ENCODE data around the gene CHN2.
"Not testable (repeated sequence)": the region's sequence is repeated elsewhere in the genome, so short reads cannot be mapped to it uniquely, and the experiment has no call there.

The CHN2 gene

GRCh38 chr7:29256693-29257002, 62.1 kb downstream of the CHN2 start:
- no peak for DNase-seq (ENCODE audit: low read depth)

- DNase-seq (ENCODE audit: low read depth) = no peak
These were observed 64.4 kb downstream of the CHN2 start for GRCh38 chr7:29258951-29259350.

- DNase-seq (ENCODE audit: low read depth) = no peak
These were observed 67.8 kb downstream of the CHN2 start for GRCh38 chr7:29262191-29262917.

DNA sequence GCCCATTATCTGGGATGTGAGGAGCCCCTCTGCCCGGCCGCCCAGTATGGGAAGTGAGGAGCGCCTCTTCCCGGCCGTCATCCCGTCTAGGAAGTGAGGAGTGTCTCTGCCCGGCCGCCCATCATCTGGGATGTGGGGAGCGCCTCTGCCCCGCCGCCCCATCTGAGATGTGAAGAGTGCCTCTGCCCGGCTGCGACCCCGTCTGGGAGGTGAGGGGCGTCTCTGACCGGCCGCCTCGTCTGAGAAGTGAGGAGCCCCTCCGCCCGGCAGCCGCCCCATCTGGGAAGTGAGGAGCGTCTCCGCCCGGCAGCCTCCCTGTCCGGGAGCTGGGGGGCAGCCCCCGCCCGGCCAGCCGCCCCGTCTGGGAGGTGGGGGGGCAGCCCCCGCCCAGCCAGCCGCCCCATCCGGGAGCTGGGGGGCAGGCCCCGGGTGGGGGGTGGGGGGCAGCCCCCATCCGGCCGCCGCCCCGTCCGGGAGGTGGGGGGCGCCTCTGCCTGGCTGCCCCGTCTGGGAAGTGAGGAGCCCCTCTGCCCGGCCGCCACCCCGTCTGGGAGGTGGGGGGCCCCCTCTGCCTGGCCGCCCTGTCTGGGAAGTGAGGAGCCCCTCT, 69.1 kb downstream of the CHN2 start:
- not testable (repeated sequence) for DNase-seq (ENCODE audit: low read depth)

- DNase-seq (ENCODE audit: low read depth) = no peak
These were observed 70.8 kb downstream of the CHN2 start for GRCh38 chr7:29265208-29265923.

GRCh38 chr7:29269935-29270334, 75.4 kb downstream of the CHN2 start:
- no peak for DNase-seq (ENCODE audit: low read depth)

- DNase-seq (ENCODE audit: low read depth) = no peak
These were observed 76.2 kb downstream of the CHN2 start for GRCh38 chr7:29270594-29271318.

GRCh38 chr7:29271319-29271658, 76.7 kb downstream of the CHN2 start:
- DNase-seq (ENCODE audit: low read depth) = no peak

DNA sequence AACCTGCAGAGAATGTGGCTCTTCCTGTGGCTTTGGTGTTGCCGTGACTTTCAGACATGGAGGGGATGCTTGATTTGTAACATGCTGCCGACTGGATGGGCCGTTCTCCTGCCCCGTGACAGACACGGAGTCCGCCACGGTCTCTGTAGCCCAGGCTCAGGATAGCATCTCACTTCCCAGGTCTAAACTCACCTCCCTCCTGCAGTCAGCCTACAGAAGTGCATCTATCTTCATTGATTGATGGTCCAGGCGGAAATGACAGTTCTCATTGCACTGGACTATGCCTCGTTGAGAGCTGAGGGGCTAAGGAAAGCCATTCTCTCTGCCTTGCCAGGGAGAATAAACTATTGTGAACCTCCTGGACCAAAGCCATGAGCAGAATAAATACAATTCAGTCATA, 77.5 kb downstream of the CHN2 start:
- DNase-seq (ENCODE audit: low read depth) = no peak

DNA sequence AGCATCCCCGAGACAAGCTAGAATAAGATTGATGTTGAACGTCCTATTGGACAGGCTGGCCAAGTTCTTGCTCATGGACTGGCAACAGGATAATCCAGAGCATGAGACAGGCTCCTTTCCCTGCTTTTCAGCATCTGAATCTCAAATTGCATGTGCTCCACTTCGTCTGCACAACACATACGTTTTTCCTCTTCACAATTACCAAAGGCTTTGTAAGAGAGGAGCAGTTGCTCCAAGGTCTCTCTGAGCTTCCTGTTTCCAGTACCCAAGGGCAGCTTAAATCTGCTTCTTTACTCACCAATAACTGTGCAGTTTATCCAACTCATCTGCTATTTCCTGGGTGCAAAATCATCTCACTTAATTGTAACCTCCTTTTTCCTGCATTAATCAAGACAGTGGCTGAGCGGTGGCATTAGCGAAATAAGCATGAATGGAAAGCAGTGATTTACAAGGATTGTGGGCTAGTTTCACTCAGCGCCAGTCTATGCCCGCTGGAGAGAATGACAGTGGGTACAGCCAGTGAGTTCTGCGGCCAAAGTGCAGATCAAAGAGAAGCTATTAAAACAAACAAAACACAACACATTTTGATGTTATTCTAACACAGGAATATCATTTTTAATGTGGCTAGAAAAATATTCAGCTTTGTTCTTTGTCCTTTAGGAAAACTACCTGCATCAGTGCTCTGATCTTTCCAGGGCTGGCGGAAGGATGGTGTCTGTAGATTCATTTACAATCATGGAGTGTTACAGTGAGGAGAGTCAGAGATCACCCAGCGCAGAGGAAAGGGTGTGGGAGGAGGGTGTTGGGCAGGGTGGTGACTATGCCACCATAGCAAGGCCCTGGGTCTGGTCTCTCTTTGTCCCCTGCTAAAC, 79.8 kb downstream of the CHN2 start:
- no peak for DNase-seq (ENCODE audit: low read depth)

- DNase-seq (ENCODE audit: low read depth) = no peak
These were observed 80.4 kb downstream of the CHN2 start for GRCh38 chr7:29275018-29275318.

- no peak for DNase-seq (ENCODE audit: low read depth)
These were observed 80.9 kb downstream of the CHN2 start for GRCh38 chr7:29275493-29275892.

DNA sequence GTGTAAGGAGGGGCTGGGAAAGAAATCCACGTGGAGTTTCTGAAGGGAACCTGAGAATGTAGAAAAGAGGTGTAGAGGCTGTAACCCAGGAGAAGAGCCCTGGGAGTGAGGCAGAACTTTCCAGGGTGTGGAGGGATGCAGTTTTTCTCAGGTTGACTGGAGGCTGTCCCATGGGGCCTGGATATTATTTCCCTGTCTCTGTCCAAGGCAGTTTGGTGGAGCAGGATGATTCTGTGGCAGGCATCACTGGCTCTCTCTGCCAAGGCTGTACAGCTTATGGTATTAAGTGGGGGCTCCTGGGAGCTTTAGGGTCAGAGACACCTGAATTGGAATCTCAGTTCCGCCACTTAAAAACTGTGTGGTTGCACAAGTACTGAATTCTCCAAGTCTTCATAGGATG, 81.6 kb downstream of the CHN2 start:
- DNase-seq (ENCODE audit: low read depth) = no peak

- no peak for DNase-seq (ENCODE audit: low read depth)
These were observed 82.2 kb downstream of the CHN2 start for GRCh38 chr7:29276806-29277205.

DNA sequence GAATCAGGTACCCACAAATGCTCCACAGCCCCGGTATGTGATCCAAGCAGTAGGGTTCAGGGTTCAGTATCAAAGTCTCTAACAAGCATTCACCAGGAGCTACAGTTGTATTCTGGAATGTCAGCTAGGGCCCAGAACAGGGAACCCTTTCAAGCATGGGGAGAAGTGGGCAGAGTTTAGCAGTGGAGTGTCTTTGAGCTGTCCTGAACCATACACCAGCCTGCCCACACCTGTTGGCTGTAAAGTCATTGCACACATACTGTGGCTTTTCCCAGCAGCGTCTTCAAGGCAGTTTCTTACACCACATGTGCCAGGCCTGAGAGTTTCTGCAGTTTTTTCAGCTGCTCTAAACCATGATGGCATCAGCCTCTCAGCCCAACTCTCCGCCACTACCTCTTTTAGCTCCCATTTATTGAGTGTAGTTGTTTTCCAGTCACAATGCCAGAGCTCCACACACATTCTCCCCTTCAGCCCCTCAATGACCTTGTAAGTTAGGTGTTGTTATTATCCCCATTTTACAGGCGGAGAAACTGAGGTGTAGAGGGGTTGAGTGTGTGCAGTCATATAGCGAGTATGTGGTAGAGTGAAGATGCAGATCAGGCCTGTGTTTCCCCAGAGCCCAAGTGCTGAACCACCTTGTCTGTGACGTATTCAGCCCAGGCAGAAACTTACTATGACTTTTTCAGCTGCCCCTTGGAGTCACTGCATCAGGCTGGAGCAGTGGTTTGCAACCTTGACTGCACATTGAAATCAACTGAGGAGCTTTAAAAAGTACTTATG, 83.1 kb downstream of the CHN2 start:
- no peak for DNase-seq (ENCODE audit: low read depth)

DNA sequence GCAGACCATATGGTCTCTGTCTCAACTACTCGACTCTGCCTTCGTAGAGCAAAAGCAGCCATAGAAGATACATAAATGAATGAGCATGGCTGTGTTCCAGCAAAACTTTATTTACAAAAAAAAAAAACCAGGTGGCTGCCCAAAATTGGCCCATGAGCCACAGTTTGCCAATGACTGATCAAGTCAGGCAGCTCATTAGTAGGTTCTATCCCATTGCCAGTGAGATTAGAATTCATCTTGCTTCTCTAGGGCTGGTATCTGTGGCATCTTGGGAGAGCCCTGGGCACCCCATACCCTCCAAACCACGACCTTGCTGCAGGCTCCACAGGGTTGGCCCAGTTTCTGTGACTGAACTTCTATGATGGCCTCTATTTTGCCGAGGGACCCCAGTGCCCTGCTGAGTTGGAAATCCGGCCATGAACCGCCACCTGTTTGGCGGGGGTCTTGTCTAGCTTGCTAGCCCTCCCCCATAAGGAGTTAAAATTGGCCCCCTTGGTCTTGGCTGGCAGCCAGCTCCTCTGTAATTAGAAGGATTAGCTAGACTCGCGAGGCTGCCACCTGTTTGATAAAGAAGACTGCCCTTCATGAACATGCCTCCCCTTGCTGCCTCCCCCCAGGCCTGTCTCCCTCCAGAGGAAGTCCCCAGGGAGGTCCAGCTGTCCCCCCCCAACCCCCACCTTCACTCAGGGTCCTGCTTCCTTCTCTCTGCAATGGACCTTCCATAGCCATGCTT, 83.9 kb downstream of the CHN2 start:
- DNase-seq (ENCODE audit: low read depth) = no peak

DNA sequence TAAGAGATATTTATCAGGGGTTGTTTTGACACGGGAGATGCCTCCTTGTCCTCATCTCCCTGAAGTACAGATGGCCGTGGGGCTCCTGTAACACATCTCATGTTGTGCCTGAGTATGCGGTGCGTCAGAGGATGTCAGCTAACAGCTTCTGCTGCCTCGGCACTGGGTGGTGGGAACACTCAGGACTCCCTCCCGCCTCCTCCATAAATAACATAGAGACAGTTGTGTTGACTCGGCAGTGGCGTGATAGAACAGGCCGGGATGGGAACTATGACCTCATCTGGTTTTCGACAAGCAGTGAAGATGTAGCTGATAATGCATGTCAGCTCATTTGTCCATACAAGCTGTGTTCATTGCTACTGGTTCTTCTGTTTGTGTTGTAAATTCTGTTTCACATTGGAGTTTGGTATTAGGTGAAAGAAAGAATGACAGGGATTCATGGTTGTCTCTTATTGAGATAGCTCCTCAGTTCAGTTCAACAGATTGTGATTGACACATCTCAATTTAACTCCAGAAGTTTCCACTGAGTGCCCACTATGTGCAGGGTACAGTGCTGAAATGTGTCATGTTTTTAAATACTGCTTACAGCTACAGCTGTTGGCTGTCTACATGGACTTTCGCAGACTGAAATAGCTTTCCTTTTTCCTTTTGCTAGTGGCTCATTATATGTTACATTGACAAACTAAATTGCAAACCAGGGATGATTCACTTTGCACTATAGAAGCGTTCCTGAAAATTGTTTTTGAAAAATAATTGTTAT, 87.4 kb downstream of the CHN2 start:
- DNase-seq (ENCODE audit: low read depth) = no peak

DNA sequence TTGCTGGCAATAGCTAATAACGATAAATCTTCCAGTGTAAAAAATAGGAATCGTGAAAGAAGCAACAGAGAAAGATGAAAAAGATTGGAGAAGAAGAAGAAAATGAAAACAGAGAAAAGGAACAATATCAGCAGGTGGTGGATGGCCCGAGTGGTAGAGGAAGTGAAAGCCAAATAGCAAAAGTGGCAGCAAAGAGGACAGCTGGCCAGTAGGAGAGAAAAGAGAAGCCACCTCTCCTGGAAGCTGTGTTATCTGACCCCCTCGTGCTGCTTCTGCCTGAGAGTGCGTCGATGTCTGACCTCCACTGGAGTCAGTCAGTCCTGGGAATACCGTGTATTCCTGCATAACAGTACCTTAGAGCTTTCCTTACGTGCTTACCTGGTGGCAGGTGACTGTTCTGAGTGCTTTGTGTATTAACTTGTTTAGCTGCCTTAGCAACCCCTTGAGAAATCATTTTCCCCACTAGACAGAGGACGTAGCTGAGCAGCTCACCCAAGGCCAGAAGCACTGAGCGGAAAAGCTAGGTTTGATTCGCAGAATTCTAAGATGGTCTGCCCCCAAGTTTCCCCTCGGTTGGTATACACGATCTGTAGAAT, 88.3 kb downstream of the CHN2 start:
- DNase-seq (ENCODE audit: low read depth) = no peak

- no peak for DNase-seq (ENCODE audit: low read depth)
These were observed 90.3 kb downstream of the CHN2 start for GRCh38 chr7:29284696-29285443.
